K562 (cell line): ENCODE data around the gene EML6. TPM values are rescaled to one million over a fixed set of nuclear protein-coding genes. Genes with fewer than 3 reads are reported as not detected.

Experiments
- ATAC-seq: fragments of 200-7000 bp; cut with Tn5 transposase; 3 replicates; pipeline ENCODE4 v1.9.1; 2020; ENCODE audit warnings: moderate library complexity
- BruUV-seq: library from RNA; stranded (reverse); fragments of 400-500 nt; replicated peaks from 2 replicates; lab custom pipeline; 2021; lab: Mats Ljungman, UMichigan
- CTCF ChIA-PET: fragments of 300-600 bp; formaldehyde crosslinking; extraction: SDS; loops from one replicate; lab custom pipeline; 2021; ENCODE audit warnings: low intra/inter-chr PET ratio; lab: Yijun Ruan, JAX
- POLR2A ChIA-PET: fragments of 300-600, 350-650 bp; sonication (Branson Sonifier 250); formaldehyde crosslinking; extraction: SDS; loops from one replicate; lab custom pipeline; 2021; ENCODE audit warnings: antibody characterized with exemption, inconsistent platforms; lab: Yijun Ruan, JAX
- DNase-seq, 4 experiments: peaks; one replicate each; pipeline versions ENCODE4 v3.0.0 to v3.0.0-alpha.2; 2011 to 2018; ENCODE audit warnings: low spot score in 3 of 4, mixed read lengths in 3 of 4; ENCODE audit errors: extremely low read depth in 1 of 4
- FAIRE-seq: peaks from 2 replicates; lab custom pipeline; 2011; peaks lifted over from hg19 to GRCh38; lab: Jason Lieb, UNC
- H2AFZ ChIP-seq: 2 replicates; pipeline ENCODE4 v1.6.0; 2011; ENCODE audit warnings: low read depth, low read length, control low read depth, inconsistent platforms
- H3K27ac ChIP-seq: fragments of 200-600 bp; 3 replicates; pipeline ENCODE4 v1.8.0; 2011; ENCODE audit warnings: low read depth, mild to moderate bottlenecking, control low read depth, inconsistent platforms, low read length, moderate library complexity, mixed read lengths; ENCODE audit errors: extremely low read depth
- H3K27me3 ChIP-seq, 2 experiments: fragments of 300-600 bp in 1 of 2; 2 replicates in 1 of 2; 3 replicates in 1 of 2; pipeline versions ENCODE4 v1.6.0 to v1.8.0; 2011; ENCODE audit warnings: inconsistent platforms in 2 of 2, low read length in 2 of 2, mild to moderate bottlenecking in 1 of 2, mixed read lengths in 1 of 2, moderate library complexity in 1 of 2; ENCODE audit not compliant: control insufficient read depth in 2 of 2, insufficient read depth in 2 of 2
- H3K36me3 ChIP-seq: fragments of 300-600 bp; 3 replicates; pipeline ENCODE4 v1.8.0; 2011; ENCODE audit warnings: mild to moderate bottlenecking, low read length, inconsistent platforms; ENCODE audit not compliant: control insufficient read depth, insufficient read depth
- H3K4me1 ChIP-seq, 2 experiments: fragments of 200-600 bp in 1 of 2; replicated peaks in 1 of 2; 2 replicates in 1 of 2; 3 replicates in 1 of 2; pipeline versions ENCODE4 v1.5.1 to v1.8.0; 2011; ENCODE audit warnings: inconsistent platforms in 2 of 2, low read length in 2 of 2, mild to moderate bottlenecking in 1 of 2, mixed read lengths in 1 of 2, moderate library complexity in 1 of 2; ENCODE audit not compliant: control insufficient read depth in 2 of 2, insufficient read depth in 2 of 2
- H3K4me2 ChIP-seq: 2 replicates; pipeline ENCODE4 v1.6.1; 2011; ENCODE audit warnings: low read length, control low read depth, inconsistent platforms, mixed read lengths; ENCODE audit not compliant: insufficient read depth
- H3K4me3 ChIP-seq: fragments of 200-600 bp; sonication (generic), shearing (Covaris generic); 2 replicates; pipeline ENCODE4 v1.5.1; 2016; ENCODE audit warnings: control low read depth, inconsistent platforms
- H3K79me2 ChIP-seq: fragments of 200-600 bp; 3 replicates; pipeline ENCODE4 v1.8.0; 2011; ENCODE audit warnings: low read length, inconsistent platforms; ENCODE audit not compliant: control insufficient read depth, insufficient read depth
- H3K9ac ChIP-seq, 2 experiments: 2 replicates each; pipeline versions ENCODE4 v1.6.0 to v1.6.1; 2011; ENCODE audit warnings: low read depth in 2 of 2, low read length in 2 of 2, control low read depth in 1 of 2, inconsistent platforms in 1 of 2, mild to moderate bottlenecking in 1 of 2, mixed read lengths in 1 of 2; ENCODE audit not compliant: insufficient read depth in 1 of 2
- H3K9me1 ChIP-seq: one replicate; pipeline ENCODE4 v1.6.0; 2011; ENCODE audit warnings: inconsistent platforms, mild to moderate bottlenecking, low read length, moderate library complexity; ENCODE audit not compliant: control insufficient read depth, insufficient read depth
- H3K9me3 ChIP-seq: replicated peaks from 2 replicates; pipeline ENCODE4 v1.5.1; 2011; ENCODE audit warnings: low read depth, low read length, inconsistent platforms; ENCODE audit not compliant: control insufficient read depth, insufficient read depth
- H4K20me1 ChIP-seq: replicated peaks from 2 replicates; pipeline ENCODE4 v1.6.1; 2011; ENCODE audit warnings: low read length, inconsistent platforms, mixed read lengths; ENCODE audit not compliant: control insufficient read depth, insufficient read depth
- CBFB ChIP-seq: sonication (generic); formaldehyde crosslinking; IDR thresholded peaks from 2 replicates; pipeline ENCODE4 v1.4.0; 2020; ENCODE audit warnings: mild to moderate bottlenecking, missing genetic modification reagents
- CREM ChIP-seq: IDR thresholded peaks from 2 replicates; pipeline ENCODE4 v1.6.1; 2014; ENCODE audit warnings: antibody characterized with exemption, low read depth
- PCBP2 ChIP-seq: fragments of 200-400 bp; formaldehyde crosslinking; IDR thresholded peaks from 2 replicates; pipeline ENCODE4 v1.6.1; 2018; ENCODE audit warnings: low read length, low read depth, mild to moderate bottlenecking, moderate library complexity; ENCODE audit not compliant: poor library complexity, severe bottlenecking
- RBM15 ChIP-seq: fragments of 200-400 bp; formaldehyde crosslinking; IDR thresholded peaks from 2 replicates; pipeline ENCODE4 v1.6.1; 2018; ENCODE audit warnings: mild to moderate bottlenecking, low read length, moderate library complexity; ENCODE audit not compliant: insufficient read depth
- ZBTB12 ChIP-seq: fragments of 250-450 bp; sonication (Bioruptor Pico); IDR thresholded peaks from 2 replicates; pipeline ENCODE4 v1.4.0; 2020
- WGBS: fragments of 100-300 bp; shearing (Covaris generic); methylation state at CpG from one replicate; pipeline ENCODE4 v1.1.6; 2016; ENCODE audit warnings: low coverage, mixed read lengths; ENCODE audit not compliant: insufficient coverage; ENCODE audit errors: missing lambda C conversion rate; 5-methylcytosine and 5-hydroxymethylcytosine counted together
- in situ Hi-C: fragments of 300-500 bp; cut with MboI; formaldehyde crosslinking; loops from 4 replicates; pipeline ENCODE4 v1.15.0; 2018; ENCODE audit warnings: inconsistent platforms, mixed read lengths
- intact Hi-C: fragments of 100-400 bp; cut with micrococcal nuclease; formaldehyde crosslinking; loops from 2 replicates; pipeline ENCODE4 v1.14.2; 2022
- polyA plus RNA-seq, 8 experiments: library from polyadenylated mRNA; depleted of rRNA in 4 of 8; stranded (reverse) in 5 of 8; unstranded in 3 of 8; fragments of >200 nt; fragmentation: Nextera tagmentation in 2 of 8; fragmentation: Illumina TruSeq in 1 of 8; extraction: Ambion mirVana in 2 of 8; extraction: Trizol in 1 of 8; gene quantifications; 2 replicates each; pipeline versions ENCODE4 v1.2.1 to v1.2.3, GENCODE V29; 2011 to 2014; ENCODE audit warnings: inconsistent platforms in 1 of 8, missing spikeins in 1 of 8
- total RNA-seq, 7 experiments: library from RNA; depleted of rRNA in 6 of 7; stranded (reverse); fragments of >200 nt in 6 of 7; fragmentation: Illumina TruSeq in 2 of 7; extraction: Trizol in 2 of 7; gene quantifications; 2 replicates each; pipeline versions ENCODE4 v1.2.1 to v1.2.3, GENCODE V29; 2011 to 2021; ENCODE audit warnings: low replicate concordance in 1 of 7
- TF ChIP-seq, protein P1 (sequence below): fragments of 250-450 bp; sonication (Bioruptor Pico); IDR thresholded peaks from 2 replicates; pipeline ENCODE4 v1.5.0; 2021; ENCODE audit warnings: mild to moderate bottlenecking, moderate library complexity

EML6 gene
- total and polyA plus RNA-seq, 9 of the 15 experiments (the other 6 are each of a cell fraction or from before 2014, with no cell fraction given): 0.07 to 0.56 (median 0.25) TPM

DNA sequence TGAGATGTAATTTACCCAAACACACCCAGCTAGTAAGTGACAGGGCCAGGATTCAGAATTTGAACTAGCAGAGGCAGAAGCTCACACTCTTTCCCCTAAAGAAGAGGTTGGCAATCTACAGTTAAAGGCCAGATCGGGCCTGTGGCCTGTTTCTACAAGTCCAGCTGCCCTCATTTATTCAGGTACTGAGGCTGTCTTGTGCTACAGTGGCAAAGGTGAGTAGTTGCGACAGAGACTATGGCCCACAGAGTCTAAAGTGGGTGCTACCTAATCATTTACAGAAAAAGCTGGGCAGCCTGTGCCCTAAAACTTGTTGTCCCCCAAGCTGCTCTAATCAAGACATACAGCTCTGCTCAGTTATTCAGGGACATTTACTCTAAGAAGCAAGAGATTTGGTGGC, 240.0 kb downstream of the EML6 start (continued):
- TF ChIP-seq, protein P1, sequence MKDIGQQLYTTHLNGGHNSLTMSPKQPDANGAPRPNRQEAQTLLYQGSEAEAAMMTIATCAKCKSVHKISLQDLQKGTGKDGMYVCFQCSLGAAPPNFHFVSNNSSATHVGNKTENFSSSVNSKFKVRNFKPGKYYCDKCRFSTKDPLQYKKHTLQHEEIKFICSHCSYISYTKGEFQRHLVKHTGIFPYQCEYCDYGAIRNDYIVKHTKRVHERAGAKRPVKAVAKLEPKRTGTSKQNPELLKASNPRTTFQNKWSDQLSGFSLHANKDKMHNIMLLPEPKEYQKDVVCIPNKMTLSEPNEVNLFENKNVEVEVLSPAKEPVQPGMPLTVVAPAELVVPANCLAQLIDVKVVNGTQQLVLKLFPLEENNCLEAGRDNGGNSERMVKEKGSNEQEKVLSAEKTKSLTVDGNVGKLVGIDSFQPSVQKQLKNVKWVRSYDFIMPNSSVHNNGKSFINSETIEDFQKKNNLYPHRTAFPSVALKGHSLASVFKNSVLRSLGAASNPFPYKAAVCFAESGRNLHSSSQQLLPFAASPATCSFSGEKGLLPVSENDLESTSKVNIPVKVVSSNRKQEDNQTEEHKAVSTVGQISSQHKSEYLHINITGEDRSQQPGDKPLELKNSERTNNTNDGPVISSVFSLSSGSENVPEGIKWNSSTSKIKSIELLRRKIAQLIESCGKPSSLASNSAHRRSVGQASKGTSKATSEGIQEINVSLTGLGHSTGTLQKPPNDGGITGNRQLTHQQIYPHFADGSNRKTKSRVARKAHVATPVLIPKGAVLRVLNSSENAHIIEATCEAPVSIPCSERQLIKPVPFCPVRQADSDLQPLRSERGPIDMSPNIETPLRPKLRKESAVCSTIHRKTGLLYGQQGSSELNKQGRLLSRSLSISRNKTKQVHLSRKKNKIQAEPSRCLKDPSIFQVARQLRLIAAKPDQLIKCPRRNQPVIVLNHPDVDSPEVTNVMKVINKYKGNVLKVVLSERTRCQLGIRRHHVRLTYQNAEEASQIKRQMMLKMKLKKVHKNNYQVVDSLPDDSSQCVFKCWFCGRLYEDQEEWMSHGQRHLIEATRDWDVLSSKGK (CRISPR knock-in tag): no peak

GRCh38 chr2:54964271-54964670, 240.8 kb downstream of the EML6 start:
- Histone ChIP-seq H3K9me1 (peaks cover 3% of the 10 kb centered on the region), H3K27ac (no peak overlapping the region), H3K9ac (no peak overlapping the region), H3K27me3 (no peaks in the 10 kb centered on the region), H3K4me1 (peaks cover 8 to 10% of the 10 kb centered on the region in 2 experiments; a peak in 3 of 5 replicates), H3K36me3 (no peaks in the 10 kb centered on the region), H3K79me2 (no peaks in the 10 kb centered on the region), H4K20me1 (no peaks in the 10 kb centered on the region), H3K9me3 (no peaks in the 10 kb centered on the region), H3K4me3 (no peak overlapping the region), H2AFZ (no peak overlapping the region), H3K4me2 (no peak overlapping the region)
- FAIRE-seq: no peak
- in situ Hi-C loops: no loop called here
- no TSS peak for BruUV-seq
- DNase-seq: no peak
- 65% methylated on average over 8 of the region's 8 CpGs for WGBS
- ChIA-PET POLR2A (interaction anchor here (0.5 to 2.8 kb wide), 3 partner anchors 8 to 85 kb away, joined by 3 to 15 read pairs (median 3); no protein-coding TSS in a partner anchor), CTCF (no interaction called here)
- intact Hi-C loops: no loop called here
- no peak for ATAC-seq
- TF ChIP-seq CREM (no peak), CBFB (no peak), ZBTB12 (CRISPR knock-in tag) (no peak), PCBP2 (no peak), RBM15 (no peak)
